ENCODE measurements around the gene C10orf90. TPM values are rescaled to one million over a fixed set of nuclear protein-coding genes. Genes with fewer than 3 reads are reported as not detected.

Gene C10orf90
- total and polyA plus RNA-seq, 2 of the 8 experiments (the other 6 are each of a cell fraction or from before 2014, with no cell fraction given): 0.21 TPM; not detected in 1

DNA sequence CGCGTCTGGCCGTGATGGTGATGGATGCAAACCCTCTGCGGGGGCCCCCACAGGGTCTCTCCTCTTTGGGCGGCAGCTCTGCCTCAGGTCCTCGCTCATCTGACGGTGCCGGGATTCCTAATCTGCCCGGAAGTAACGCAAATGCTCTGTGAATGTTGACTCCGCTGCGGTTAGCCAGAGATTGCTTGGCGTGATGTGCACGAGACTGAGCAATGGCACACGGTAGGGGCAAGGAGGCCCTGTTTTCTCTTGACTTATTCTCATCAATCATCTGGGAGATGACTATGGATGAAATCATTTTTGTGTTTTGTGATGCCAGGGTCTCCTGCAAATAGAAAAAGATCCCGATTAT, 165.8 kb downstream of the C10orf90 start (continued):
- TF ChIP-seq, protein P1, sequence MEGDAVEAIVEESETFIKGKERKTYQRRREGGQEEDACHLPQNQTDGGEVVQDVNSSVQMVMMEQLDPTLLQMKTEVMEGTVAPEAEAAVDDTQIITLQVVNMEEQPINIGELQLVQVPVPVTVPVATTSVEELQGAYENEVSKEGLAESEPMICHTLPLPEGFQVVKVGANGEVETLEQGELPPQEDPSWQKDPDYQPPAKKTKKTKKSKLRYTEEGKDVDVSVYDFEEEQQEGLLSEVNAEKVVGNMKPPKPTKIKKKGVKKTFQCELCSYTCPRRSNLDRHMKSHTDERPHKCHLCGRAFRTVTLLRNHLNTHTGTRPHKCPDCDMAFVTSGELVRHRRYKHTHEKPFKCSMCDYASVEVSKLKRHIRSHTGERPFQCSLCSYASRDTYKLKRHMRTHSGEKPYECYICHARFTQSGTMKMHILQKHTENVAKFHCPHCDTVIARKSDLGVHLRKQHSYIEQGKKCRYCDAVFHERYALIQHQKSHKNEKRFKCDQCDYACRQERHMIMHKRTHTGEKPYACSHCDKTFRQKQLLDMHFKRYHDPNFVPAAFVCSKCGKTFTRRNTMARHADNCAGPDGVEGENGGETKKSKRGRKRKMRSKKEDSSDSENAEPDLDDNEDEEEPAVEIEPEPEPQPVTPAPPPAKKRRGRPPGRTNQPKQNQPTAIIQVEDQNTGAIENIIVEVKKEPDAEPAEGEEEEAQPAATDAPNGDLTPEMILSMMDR (IDR thresholded peaks at IDR 0.05; ENCODE audit: control extremely low read depth in 1 of 3, insufficient read depth in 1 of 3, low read depth in 1 of 3, low read length in 3 of 3): no peak

Measured in H1 (cell line).